Right lobe of liver (tissue), 6 donors: ENCODE data around the gene NR3C2. TPM values are rescaled to one million over a fixed set of nuclear protein-coding genes. Genes with fewer than 3 reads are reported as not detected.

Experiments used
- ATAC-seq, 4 donors: fragments of 200-7000 bp; cut with Tn5 transposase; one replicate each; pipeline ENCODE4 v1.9.1; 2020; ENCODE audit warnings: mild to moderate bottlenecking in 4 of 4, moderate library complexity in 4 of 4
- DNase-seq, 3 donors: peaks; one replicate each; pipeline ENCODE4 v3.0.0-alpha.2; 2020
- H3K27ac ChIP-seq, 3 donors: fragments of 200-600 bp; one replicate each; pipeline ENCODE4 v1.8.0; 2022
- H3K27me3 ChIP-seq, 2 donors: fragments of 200-600 bp; one replicate each; pipeline ENCODE4 v1.8.0; 2022
- H3K36me3 ChIP-seq, 4 donors: fragments of 200-600 bp; sonication (generic) in 1 of 4; one replicate each; pipeline versions ENCODE4 v1.5.1 to v1.8.0; 2017 to 2022; ENCODE audit warnings: control low read depth in 1 of 4
- H3K4me1 ChIP-seq, 4 donors: fragments of 200-600 bp; sonication (generic) in 1 of 4; one replicate each; pipeline versions ENCODE4 v1.5.1 to v1.8.0; 2017 to 2022; ENCODE audit warnings: control low read depth in 1 of 4
- H3K4me3 ChIP-seq, 3 donors: fragments of 200-600 bp; one replicate each; pipeline ENCODE4 v1.8.0; 2022
- H3K9me3 ChIP-seq, 4 donors: fragments of 200-600 bp; sonication (generic) in 1 of 4; one replicate each; pipeline versions ENCODE4 v1.5.1 to v1.8.0; 2017 to 2022; ENCODE audit warnings: control low read depth in 1 of 4
- CTCF ChIP-seq, 4 donors: fragments of 200-600 bp in 3 of 4; fragments of 450-650 bp in 1 of 4; IDR thresholded peaks; one replicate each; pipeline versions ENCODE4 v1.5.1 to v1.8.0; 2016 to 2022; ENCODE audit warnings: antibody characterized with exemption in 4 of 4, mild to moderate bottlenecking in 2 of 4
- POLR2A ChIP-seq: fragments of 450-650 bp; IDR thresholded peaks from one replicate; pipeline ENCODE4 v1.6.1; 2017; ENCODE audit warnings: antibody characterized with exemption, mild to moderate bottlenecking
- WGBS: methylation state at CpG from one replicate; pipeline ENCODE4 v1.1.6; 2018; ENCODE audit warnings: low coverage, low lambda C conversion rate; ENCODE audit not compliant: insufficient coverage; ENCODE audit errors: missing lambda C conversion rate; 5-methylcytosine and 5-hydroxymethylcytosine counted together
- intact Hi-C, 2 donors: fragments of 100-400 bp; cut with DNase I; formaldehyde crosslinking; loops; one replicate each; pipeline versions ENCODE4 v1.11.2 to v1.14.1; 2022
- total RNA-seq, 6 experiments: library from RNA; depleted of rRNA in 2 of 6; stranded (reverse); fragments of >200 nt in 2 of 6; fragmentation: NEBNext Ultra II Directional in 3 of 6; extraction: Animal tissue kit (Norgen Biotek cat#: 25700) in 3 of 6; gene quantifications; one replicate each; pipeline versions ENCODE4 v1.1.0 to v1.2.4, GENCODE V29; 2016 to 2023
- donor health status: DM: no; HTN: yes; CAD: no.
- donor health status: DM: no; HTN: no; CAD: no.
- donor health status: DM: no; HTN: no; CAD: no.
- donor health status: DM: no; HTN: yes; CAD: no.
- donor health status: DM: no; HTN: yes; CAD: no.

Gene NR3C2
- total RNA-seq, 6 experiments from 2014 or later = 4.8 to 15.9 (median 8.9) TPM

GRCh38 chr4:148405161-148405893 is 36.9 kb downstream of the NR3C2 start:
- intact Hi-C loops = no loop called here
- WGBS = 49% methylated on average over 2 of the region's 5 CpGs

GRCh38 chr4:148398988-148399387 is 43.2 kb downstream of the NR3C2 start:
- H3K27me3 ChIP-seq = no peaks in the 10 kb centered on the region
- ATAC-seq (no peak), DNase-seq (no peak)
- peaks cover 0 to 9% (median 0%) of the 10 kb centered on the region in 4 donors for H3K4me1 ChIP-seq
- TF ChIP-seq CTCF (IDR thresholded peaks at IDR 0.05) (no peak), POLR2A (no peak)
- no peaks in the 10 kb centered on the region for H3K9me3 ChIP-seq
- no peaks in the 10 kb centered on the region for H3K36me3 ChIP-seq
- no peak overlapping the region for H3K4me3 ChIP-seq
- no peak overlapping the region for H3K27ac ChIP-seq
- intact Hi-C loops = no loop called here

More at GRCh38 chr4:148405161-148405893, 36.9 kb downstream of the NR3C2 start:
- TF ChIP-seq CTCF (IDR thresholded peaks at IDR 0.05) (no peak), POLR2A (no peak)
- Histone ChIP-seq H3K4me1 (peaks cover 0 to 6% (median 0%) of the 10 kb centered on the region in 4 donors), H3K27ac (no peak overlapping the region), H3K27me3 (no peaks in the 10 kb centered on the region), H3K9me3 (no peaks in the 10 kb centered on the region), H3K4me3 (no peak overlapping the region), H3K36me3 (no peaks in the 10 kb centered on the region)
- no peak for DNase-seq
- ATAC-seq = peak; percentile 27 to 44 (median 33)

GRCh38 chr4:148397771-148398170 is 44.4 kb downstream of the NR3C2 start:
- H3K4me1 ChIP-seq = peaks cover 0 to 9% (median 0%) of the 10 kb centered on the region in 4 donors
- 86% methylated on average over 2 of the region's 2 CpGs for WGBS
- H3K9me3 ChIP-seq = no peaks in the 10 kb centered on the region
- ATAC-seq (peak in 1 of 4 donors; percentile 18), DNase-seq (no peak)
- H3K4me3 ChIP-seq = no peak overlapping the region
- H3K27me3 ChIP-seq = no peaks in the 10 kb centered on the region
- TF ChIP-seq CTCF (IDR thresholded peaks at IDR 0.05) = no peak
- no peak for TF ChIP-seq POLR2A
- intact Hi-C loops = no loop called here
- H3K36me3 ChIP-seq = no peaks in the 10 kb centered on the region
- H3K27ac ChIP-seq = no peak overlapping the region

- Histone ChIP-seq H3K4me1 (peaks cover 0 to 9% (median 0%) of the 10 kb centered on the region in 4 donors), H3K9me3 (no peaks in the 10 kb centered on the region), H3K27ac (no peak overlapping the region), H3K36me3 (no peaks in the 10 kb centered on the region), H3K27me3 (no peaks in the 10 kb centered on the region), H3K4me3 (no peak overlapping the region)
- 46% methylated on average over 2 of the region's 3 CpGs for WGBS
- TF ChIP-seq POLR2A = no peak
- TF ChIP-seq CTCF (IDR thresholded peaks at IDR 0.05) = no peak
- intact Hi-C loops = no loop called here
- peak; percentile 69 to 82 (median 76) for ATAC-seq
- no peak for DNase-seq
Observed at GRCh38 chr4:148396986-148397673, 45.1 kb downstream of the NR3C2 start.
